Astrocyte of the cerebellum (primary cell): ENCODE data around the gene TECR.

Experiments used
- DNase-seq: peaks from one replicate; pipeline ENCODE4 v3.0.0-alpha.2; 2011; ENCODE audit warnings: low read depth
- H3K4me3 ChIP-seq: 2 replicates; pipeline ENCODE4 v1.5.1; 2011; ENCODE audit warnings: mild to moderate bottlenecking, low read depth, low read length, moderate library complexity
- in situ Hi-C: cut with HindIII; loops from 2 replicates; pipeline ENCODE4 v1.10.0; 2017; ENCODE audit warnings: low sequenced_read_pairs
- TF ChIP-seq, protein P1 (sequence below): IDR thresholded peaks from 2 replicates; pipeline ENCODE4 v1.5.1; 2012; ENCODE audit warnings: low read length, low read depth, moderate library complexity, mild to moderate bottlenecking; ENCODE audit errors: missing control alignments

The TECR gene

DNA sequence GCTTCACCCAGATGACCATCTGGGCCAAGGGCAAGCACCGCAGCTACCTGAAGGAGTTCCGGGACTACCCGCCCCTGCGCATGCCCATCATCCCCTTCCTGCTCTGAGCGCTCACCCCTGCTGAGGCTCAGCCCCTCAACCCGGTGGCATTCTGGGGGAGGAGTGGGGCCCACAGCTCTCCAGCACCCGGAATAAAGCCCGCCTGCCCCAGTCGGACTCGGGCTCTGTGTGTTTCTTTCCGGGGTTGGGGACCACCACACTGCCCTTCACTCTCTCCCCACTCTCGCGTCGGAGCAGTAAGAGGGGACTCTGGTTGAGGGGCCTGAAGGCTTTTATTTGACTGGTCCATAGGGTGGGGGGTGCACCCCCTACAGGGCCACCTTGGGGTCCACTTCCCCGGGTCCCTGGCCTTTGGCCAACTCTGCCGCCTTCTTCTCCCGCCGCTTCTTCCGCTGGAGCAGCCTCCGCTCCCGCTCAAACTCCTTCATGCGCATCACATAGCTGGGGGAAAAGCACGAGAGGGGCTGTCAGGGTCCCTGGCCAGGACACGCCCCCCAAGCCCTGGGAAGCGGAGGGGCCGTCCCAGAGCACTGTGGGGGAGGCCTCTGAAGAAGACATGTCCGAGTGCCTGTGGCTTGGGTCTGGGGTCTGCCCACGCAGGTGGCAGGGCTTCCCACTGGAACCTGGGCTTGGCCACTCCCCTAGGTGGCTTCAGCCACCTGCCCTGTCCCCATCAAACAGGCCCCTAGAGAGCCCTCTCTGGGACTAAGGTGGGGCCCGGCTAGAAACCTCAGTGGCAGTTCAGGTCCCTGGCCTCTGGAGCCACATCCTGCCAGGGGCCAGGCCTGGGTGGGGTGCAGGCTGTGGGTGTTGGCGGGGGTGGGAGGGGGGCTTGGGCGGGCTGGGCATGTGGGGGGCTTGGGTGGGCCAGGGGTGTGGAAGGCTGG lies 36.6 kb downstream of the TECR start:
- in situ Hi-C loops, result no loop called here
- no peak for DNase-seq
- TF ChIP-seq, protein P1, sequence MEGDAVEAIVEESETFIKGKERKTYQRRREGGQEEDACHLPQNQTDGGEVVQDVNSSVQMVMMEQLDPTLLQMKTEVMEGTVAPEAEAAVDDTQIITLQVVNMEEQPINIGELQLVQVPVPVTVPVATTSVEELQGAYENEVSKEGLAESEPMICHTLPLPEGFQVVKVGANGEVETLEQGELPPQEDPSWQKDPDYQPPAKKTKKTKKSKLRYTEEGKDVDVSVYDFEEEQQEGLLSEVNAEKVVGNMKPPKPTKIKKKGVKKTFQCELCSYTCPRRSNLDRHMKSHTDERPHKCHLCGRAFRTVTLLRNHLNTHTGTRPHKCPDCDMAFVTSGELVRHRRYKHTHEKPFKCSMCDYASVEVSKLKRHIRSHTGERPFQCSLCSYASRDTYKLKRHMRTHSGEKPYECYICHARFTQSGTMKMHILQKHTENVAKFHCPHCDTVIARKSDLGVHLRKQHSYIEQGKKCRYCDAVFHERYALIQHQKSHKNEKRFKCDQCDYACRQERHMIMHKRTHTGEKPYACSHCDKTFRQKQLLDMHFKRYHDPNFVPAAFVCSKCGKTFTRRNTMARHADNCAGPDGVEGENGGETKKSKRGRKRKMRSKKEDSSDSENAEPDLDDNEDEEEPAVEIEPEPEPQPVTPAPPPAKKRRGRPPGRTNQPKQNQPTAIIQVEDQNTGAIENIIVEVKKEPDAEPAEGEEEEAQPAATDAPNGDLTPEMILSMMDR, result no peak
- no peak overlapping the region for H3K4me3 ChIP-seq

DNA sequence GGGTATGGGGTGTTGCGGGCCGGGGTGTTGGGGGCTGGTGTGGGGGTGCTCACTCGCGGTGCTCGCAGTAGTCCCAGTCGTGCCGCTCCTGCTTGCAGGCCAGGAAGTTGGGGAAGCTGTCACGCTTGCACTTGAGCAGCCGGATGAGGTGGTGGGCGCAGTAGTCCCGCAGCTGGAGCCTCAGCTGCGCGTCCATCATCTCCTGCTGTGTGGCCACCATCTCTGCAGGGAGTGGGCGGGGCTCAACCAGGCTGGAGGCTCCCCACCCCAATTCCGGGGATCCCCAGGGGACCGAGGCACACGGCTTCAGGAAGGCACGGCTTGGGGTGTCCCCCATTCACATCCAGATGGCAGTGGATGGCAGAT lies 37.3 kb downstream of the TECR start:
- no peak overlapping the region for H3K4me3 ChIP-seq
- no peak for DNase-seq
- in situ Hi-C loops, result no loop called here
- TF ChIP-seq, protein P1, result no peak

DNA sequence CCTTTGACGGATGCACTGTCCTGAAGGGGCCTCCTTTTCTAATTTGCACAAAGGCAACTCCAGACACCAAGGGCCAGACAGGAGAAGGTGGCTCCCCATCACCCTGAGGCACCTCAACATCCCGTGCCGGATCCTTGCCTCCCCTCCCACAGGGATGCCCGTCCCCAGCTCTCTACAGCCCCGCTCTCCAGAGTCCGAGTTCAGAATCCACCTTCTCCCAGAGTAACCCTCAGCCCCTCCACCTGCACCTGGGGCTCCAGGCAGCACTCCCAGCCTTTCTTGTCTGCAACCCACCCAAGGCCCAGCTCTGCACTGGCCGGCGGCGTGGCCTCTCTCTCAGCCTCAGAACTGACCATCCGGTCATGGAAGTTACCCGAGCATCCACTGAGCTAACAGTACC lies 37.7 kb downstream of the TECR start:
- in situ Hi-C loops, result no loop called here
- no peak overlapping the region for H3K4me3 ChIP-seq
- DNase-seq, result no peak
- TF ChIP-seq, protein P1, result no peak

DNA sequence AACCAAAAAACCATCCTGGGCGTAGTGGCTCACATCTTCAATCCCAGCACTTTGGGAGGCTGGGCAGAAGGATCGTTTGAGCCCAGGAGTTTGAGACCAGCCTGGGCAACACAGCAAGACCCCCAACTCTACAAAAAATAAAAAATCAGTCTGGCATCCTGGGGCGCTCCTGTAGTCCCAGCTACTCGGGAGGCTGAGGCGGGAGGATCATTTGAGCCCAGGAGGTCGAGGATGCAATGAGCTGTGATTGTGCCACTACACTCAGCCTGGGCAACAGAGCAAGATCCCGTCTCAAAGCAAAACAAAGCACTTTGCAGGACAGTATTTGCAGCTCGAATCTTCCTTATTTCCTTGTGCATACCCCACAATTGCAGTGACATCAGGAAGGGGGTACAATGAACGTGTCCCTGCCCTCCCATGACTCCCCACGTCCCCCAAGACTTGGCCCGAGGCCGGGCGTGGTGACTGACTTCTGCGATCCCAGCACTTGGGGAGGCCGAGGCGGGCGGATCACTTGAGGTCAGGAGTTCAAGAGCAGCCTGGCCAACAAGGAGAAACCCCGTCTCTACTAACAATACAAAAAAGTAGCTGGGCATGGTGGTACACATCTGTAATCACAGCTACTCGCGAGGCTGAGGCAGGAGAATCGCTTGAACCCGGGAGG lies 41.6 kb downstream of the TECR start:
- in situ Hi-C loops, result no loop called here
- no peak for DNase-seq
- TF ChIP-seq, protein P1, result no peak

DNA sequence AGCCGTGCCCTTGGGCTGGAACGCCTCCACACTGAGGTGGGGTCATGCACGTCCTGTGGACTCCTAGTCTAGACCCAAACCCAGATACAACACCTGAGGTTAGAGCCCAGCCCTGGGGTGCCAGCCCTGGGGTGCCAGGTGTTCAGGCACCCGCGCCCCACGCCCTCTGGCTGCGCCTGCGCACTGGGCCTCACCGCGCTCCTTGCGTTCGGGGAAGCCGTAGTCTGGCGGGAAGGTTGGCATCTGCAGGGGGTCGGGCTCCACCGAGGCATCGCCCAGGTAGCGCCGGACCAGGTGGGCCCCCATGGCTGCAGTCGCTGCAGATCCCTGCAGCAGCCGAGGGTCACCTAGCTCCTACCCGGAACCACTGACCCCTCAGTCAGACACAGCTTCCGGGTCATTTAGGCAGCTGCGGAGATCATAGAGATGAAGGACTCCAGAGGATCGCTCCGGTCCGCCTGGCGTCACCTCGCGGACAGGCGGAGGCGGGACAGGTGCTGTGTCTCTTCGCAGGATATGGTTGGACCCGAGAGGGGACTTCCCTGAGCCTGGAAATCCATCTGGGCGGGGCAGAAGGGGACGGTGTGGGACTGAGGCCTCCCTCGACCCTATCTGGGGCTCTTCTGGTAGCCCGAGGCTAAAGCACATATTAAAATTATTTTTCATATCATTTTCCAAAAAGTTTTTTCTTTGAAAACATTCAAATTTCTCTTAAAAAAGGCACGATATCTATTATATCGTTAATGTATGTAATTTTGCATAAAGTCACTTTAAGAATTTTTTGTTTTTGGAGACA lies 42.5 kb downstream of the TECR start, which contains the start of gene NDUFB7:
Gene NDUFB7, minus strand, starts transcription at position 372 of the 796 bp plus-strand sequence. Its CDS starts 66 bp downstream, at position 306.
- DNase-seq, result peak; percentile 81

More for the DNA sequence above, 41.6 kb downstream of the TECR start:
- H3K4me3 ChIP-seq, result peak overlapping the region; percentile 99

More for the DNA sequence above, 42.5 kb downstream of the TECR start, which contains the start of gene NDUFB7:
- peak within 1 kb of the TSS; percentile 99 for H3K4me3 ChIP-seq
- TF ChIP-seq, protein P1, result peak; percentile 84
- in situ Hi-C loops, result no loop called here
